DMS153 treated with DMSO at 0.1 percent for 48 hours (cell line): ENCODE results near the gene RBMS1.

Source experiments
- DNase-seq: peaks from one replicate; lab custom pipeline; 2025; ENCODE audit not compliant: unreplicated experiment; lab: John Stamatoyannopoulos, UW

RBMS1 gene, protein sequence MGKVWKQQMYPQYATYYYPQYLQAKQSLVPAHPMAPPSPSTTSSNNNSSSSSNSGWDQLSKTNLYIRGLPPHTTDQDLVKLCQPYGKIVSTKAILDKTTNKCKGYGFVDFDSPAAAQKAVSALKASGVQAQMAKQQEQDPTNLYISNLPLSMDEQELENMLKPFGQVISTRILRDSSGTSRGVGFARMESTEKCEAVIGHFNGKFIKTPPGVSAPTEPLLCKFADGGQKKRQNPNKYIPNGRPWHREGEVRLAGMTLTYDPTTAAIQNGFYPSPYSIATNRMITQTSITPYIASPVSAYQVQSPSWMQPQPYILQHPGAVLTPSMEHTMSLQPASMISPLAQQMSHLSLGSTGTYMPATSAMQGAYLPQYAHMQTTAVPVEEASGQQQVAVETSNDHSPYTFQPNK

DNA sequence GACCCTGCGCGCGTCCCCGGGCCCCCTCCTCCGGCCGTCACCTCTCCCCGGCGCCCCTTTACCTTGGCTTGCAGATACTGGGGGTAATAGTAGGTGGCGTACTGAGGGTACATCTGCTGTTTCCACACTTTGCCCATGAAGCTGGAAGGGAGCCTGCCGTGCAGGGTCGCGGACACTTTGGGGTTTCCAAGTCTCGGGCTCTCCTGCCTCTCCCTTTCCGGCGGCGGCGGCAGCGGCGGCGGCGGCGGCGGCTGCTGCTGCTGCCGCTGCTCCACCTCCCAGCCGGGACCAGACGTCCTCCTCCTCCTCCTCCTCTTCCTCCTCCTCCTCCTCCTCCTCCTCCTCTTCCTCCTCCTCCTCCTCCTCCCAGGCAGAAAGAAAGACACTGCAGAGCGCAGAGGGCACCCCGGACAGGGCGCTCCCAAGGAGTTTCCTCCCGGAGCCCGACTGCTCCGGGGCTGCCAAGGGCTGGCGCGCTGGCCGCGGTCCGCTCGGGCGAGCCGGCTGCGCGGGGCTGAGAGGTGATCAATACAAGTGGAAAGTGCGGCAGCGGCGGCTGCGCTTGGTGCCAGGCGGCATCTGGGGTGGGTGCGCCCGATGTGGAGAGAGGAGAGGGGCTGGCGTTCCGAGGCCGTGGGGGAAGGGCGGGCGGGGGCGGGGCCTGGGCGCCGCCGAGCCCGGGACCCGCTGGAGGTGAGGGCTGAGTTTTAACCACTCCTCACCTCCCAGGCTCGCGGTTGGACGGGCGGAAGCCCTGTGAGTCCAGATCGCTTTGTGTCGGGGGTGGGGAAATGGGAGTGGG, at the start of gene RBMS1:
TSS of gene RBMS1 (minus strand) at position 581 of the 802 bp plus-strand sequence. CDS start at position 137, 444 bp downstream.
- DNase-seq = no peak

DNA sequence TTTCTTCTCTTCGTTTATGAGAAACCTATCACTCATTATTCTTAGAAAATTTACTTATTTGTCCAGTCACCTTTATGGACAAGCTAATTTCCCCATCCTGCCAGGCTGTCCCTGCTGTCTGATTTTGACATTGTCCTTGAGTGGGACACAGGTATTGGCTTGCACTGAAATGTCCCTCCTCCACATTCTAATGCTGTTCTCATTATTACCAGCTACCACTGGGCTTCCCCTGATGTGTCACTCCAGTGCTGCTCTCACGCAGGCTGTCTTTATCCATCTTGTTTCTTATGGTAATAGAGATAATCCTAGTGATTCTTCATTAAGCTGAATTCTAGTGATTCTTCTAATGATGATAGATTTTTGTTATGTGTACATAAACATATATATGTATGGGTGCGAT, 48.1 kb upstream of the RBMS1 start:
- no peak for DNase-seq

DNA sequence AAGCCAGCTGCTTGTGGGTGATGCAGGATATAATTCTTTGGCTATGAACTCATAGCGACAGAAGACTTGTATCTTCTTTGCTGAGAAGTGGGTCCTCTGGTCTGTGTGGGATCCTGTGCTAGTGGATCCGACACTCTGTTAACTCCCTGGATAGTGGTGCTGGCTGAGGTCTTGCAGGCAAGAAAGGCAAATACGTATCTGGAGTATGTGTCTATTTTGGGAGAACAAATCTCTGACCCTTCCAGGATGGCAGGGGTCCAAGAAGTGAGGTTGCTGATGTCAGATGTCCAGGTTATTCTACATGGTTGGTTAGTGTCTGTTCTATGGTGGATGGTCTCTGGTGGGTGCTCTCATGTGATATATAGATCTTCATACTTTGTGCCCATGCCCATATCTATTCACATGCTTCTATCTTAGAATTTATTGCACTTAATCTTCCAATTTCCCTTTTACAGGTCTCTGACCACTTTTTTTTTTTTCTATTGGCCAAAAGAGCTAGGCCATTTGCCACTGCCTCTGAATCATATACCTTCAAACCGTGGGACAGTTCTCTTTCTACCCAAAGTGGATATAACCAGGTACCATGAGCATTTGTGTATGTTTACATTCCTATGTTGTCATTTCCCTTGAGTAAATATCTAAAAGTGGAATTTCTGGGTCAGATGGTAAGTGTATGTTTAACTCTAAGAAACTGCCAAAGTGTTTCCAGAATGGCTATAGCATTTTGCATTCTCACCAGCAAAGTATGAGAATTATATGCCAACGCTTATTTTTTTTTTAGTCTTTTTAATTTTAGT, 45.1 kb upstream of the RBMS1 start:
- no peak for DNase-seq

DNA sequence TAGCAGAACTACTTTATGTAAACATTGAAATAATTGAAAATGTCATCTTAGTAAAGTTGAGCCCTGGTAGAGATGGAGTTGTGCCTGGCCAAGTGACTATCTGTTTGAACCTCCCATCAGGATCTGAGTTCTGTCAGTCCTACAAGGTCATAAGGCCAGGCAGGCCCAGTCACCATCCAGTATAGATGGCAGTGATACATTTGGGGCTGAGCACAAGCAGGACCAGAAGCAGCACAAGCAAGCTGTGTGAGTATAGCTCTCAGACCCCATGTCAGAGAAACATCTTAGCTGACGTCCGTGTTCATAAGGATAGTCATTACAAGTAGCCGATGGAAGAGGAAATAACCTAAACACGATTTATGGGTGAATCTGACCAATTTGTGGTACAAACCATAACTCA, 44.5 kb upstream of the RBMS1 start:
- DNase-seq = no peak

DNA sequence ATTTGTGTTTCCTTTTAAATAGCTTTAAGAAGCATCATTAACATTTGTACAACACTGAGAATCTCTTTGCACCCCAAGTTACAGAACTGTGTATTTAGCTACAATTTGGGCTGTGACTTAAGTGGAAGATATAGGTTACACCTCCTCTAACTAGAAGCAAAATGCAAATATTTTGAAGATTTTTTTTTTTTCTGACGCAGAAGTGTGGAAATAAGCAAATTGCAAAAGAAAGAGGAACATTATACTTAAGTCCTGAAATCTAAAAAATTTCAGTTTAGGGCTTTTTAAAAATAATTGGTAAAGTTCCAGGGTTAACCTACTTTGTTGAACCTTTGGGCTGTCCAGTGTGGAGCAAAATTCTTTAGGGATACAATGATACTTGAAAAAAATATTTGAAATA, 41.4 kb upstream of the RBMS1 start:
- no peak for DNase-seq

DNA sequence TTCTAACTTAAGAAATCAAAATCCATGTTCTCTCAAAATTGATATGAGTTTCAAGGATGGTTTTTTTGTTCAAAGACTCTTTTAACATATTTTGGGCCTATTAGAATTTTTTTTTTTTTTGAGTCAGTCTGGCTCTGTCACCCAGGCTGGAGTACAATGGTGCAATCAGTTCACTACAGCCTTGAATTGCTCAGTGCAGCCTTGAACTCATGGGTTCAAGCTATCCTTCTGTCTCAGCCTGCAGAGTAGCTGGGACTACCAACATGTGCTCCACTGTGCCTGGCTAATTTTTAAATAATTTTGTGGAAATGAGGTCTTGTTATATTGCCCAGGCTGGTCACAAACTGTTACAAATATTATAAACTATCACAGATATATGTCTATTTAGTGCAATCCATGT, 40.6 kb upstream of the RBMS1 start:
- no peak for DNase-seq

DNA sequence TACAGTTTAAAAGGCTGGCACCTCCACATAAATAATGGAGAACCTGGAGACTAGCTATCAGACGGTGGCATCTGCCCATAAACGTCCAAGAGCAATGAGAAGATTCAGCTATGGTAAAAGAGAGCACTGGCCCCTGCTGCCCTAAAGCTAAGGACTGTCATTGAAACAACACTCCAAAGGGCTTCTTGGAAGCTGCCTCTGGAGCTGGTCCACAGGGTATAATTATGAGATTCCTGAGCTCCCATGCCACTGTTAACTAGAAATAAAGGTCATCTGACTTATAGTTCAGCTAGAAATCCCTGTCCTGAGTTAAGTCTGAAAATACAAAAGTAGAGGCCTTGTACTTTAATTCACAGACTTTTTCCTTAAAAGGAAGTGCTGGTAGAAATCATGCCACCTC, 39.9 kb upstream of the RBMS1 start:
- no peak for DNase-seq

DNA sequence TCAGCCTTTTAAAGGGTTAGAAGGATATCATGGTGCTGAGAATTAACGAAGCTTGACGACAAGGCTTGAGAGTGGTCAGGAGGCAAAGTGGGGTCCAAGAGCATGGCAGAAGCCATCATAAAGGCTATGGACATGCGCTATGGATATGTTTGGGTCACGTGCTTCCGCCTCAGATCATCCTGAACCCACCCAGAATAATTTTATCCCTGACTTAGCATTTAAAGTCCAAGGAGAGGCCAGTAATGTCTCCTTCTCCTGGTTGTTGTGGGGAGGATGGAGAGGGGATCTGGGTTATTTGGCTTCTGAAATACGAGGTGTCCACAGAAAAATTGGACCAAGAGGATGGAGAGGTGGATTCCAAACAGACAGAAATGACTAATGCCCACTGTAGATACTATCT, 38.8 kb upstream of the RBMS1 start:
- no peak for DNase-seq

DNA sequence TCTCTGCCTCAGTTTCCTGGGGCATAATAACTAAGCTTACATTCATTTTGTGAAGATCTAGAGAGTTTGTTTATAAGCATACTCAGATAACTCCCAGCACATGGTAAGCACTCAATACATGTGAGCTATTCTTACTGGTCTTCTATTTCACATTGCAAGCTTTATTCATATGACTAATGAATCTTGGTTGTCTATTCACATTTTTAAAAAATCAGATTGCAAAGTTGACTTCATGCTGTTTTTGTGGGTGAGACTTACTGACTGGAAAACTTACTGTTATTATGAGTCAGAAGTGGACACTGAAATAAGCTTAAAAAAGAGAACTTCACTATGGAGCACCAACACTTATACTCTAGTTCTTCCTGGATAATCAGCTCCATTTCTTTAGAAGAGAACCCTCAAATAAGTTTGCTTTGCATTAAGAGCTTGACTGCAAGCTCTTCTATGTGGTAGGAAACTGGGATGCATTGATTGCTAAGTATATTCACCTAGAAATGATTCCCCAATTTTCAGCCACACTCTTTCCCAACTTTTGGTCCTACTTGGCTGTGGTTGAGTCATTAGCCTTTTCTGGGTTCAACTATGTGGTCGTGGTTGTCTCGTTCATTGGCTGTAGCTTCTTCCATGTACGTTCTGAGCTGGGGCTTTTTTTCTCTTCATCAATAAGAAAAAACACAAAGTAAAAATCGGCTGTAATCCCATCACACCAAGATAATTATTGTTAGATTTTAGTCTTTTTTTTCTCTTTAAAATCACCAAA, 29.5 kb upstream of the RBMS1 start:
- no peak for DNase-seq

DNA sequence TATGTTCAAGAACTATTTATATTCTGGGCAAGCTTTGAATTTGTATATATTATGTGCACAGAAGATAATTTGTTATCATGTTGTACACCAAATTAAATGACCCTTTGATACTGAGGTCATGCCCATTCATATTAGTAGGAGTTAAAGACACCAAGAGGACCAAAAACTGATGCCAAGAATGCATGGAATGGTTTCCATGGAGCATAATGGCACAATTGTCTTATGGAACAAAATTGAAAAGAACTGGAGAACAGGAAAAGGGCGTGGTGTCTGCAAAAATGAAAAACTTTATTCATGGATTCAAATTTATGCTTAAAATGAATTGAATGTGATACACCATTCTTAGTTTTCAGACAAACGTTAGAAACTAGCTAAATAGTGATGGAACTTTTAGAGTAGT, 24.1 kb upstream of the RBMS1 start:
- DNase-seq = no peak

DNA sequence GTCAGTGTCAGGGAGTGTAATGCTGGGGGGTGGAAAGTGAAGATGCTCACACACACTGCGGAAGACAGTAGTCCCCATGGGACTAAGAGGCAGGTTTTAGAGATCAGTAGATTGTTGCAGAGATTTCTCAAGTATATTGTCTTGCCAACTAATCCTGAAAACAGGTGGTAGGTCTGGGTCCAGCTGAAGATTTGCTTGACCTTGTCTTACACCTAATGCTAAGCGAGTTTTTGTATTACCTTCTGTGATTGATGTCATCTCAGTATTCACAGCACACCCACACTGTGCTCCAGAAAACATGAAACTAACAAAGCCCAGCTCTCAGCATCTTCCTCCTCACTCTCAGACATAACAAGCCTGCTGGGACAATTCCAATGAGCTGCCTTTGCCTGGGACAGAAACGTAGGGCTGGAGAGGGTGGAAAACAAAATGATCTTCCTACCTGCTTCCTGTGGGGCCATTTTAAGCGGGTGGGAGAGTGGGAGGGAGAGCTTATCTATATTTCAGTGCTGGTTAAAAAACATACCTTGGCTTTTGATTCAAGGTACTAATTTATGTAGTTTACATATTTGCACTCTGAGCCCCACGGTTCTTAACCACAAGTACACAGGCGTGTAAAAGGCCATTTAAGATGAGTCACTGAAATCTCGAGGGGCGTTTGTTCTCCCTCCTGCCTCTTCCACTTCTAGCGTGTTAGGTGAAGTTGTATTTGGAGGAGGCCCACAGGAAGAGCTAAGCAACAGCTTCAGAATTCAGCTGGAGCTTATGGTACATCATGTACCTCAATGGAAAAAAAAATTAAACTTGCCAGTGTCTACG, 23.1 kb upstream of the RBMS1 start:
- no peak for DNase-seq

DNA sequence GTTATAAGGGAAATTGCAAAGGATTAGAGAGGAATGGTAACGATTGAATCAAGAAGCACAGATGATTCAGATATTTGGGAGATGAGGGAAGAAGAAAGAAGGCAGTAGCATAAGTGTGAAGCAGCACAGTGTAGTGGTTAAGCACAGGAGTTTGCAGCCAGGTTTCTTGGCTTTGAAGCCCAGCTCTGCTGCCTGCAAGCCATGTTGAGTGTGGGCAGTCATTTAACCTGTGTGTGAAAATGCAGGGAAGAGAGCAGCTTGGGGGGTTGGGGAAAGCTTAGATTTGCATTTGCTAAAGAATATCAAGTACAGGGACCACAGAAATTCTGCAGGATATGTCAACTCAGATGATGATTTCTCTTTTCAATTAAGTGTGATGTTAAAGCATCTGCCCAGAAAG, 21.5 kb upstream of the RBMS1 start:
- no peak for DNase-seq

DNA sequence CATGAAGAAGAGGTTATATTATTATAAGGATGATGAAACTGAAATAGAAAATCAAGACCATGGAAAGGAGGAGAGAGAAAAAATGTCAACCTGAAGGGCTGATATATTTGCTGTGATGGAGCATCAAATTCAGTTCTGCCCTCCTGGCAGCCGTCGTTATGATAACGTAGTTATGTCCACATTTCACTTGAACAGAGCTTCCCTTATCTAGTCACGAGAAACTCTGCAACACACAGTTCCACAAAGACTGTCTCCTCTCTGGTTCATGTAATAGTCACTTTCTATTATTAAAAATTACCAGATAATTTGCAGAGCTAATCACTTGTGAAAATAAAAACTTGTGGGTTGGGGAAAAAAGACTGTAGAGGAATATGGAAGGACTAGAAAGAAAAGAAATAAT, 19.5 kb upstream of the RBMS1 start:
- DNase-seq = no peak

DNA sequence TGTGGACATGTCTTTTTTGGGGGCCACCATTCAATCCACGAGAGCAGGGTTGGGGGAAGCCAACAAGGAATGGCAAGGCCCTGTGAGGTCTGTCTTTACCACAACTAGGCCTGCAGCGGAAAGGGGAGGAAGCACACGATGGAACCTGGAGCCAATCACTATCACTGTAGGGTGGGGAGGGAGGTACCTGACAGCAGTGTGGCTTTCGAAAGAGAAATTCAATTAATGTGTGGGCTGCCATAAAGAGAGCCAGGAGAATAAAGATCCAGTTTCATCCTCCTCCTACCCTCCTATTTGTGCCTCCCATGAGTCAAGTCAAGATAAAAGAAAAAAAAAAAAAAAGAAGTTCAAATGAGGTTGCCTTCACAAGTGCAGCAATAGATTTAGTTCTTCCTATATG, 18.9 kb upstream of the RBMS1 start:
- no peak for DNase-seq

DNA sequence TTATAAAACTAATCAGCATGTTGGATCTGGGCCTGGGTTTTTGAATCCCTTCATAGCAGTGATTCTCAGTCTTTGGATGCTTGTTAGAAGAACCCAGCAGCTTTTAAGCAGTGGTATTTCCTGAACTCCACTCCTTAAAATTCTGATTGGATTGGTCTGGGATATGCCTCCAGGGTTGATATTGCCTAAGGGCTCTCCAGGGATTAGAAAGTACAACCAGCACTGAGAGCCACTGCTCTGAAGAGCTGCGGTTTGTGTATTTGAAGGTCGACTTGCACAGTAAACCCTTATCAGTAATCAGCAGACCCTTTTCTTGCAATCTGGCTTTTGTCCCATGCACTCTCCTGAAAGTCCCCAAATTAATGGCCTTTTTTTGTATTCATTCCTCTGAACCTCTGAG, 17.0 kb upstream of the RBMS1 start:
- no peak for DNase-seq

DNA sequence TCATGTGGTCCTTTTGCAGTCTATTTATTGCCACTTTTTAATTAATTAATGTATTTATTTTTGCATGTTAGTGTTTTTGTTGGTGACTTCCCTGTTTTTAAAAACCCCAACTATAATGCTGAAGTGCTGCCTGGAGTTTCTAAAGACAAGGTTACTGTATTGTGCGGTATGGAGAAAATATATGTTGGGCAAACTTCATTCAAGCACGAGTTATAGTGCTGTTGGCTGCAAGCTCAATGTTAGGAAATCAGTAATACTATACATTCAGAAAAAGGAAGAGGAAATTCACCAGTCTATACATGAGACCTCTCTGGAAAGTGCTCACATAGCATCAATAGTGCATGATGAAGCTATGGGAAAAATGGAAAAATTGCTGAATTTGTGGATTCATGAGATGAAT, 15.4 kb upstream of the RBMS1 start:
- DNase-seq = no peak

DNA sequence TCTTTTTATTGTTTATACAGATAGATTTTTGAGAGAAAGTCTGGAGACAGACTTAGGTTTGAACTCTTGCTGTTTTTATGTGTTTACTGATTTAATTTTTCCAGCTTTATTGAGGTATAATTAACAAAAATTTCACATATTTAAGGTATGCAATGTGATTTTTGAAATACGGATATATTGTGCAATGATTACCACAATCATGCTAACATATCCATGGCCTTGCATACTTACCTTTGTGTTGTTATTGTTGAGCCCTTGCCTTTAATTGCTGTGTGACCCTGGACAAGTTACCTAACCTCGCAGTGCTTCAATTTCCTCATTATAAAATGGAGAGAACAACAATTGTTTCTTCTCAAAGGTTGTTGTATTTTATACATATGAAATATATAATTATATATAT, 13.9 kb upstream of the RBMS1 start:
- DNase-seq = no peak

DNA sequence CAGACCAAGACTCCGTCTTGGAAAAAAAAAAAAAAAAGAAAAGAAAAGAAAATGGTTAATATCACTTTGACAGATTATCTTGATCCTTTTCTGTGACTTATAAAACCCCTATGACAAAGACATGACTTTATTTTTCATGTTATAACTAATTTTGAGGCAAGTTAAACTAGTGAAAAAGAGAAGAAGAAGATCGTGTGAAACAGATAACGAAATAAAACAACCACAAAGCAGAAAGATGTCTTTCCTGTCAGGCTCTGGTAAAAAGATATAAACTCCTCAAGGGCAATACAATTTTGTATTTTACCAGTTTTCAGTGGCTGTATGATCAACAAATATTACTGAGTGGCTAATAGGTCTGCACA, 13.4 kb upstream of the RBMS1 start:
- DNase-seq = no peak

DNA sequence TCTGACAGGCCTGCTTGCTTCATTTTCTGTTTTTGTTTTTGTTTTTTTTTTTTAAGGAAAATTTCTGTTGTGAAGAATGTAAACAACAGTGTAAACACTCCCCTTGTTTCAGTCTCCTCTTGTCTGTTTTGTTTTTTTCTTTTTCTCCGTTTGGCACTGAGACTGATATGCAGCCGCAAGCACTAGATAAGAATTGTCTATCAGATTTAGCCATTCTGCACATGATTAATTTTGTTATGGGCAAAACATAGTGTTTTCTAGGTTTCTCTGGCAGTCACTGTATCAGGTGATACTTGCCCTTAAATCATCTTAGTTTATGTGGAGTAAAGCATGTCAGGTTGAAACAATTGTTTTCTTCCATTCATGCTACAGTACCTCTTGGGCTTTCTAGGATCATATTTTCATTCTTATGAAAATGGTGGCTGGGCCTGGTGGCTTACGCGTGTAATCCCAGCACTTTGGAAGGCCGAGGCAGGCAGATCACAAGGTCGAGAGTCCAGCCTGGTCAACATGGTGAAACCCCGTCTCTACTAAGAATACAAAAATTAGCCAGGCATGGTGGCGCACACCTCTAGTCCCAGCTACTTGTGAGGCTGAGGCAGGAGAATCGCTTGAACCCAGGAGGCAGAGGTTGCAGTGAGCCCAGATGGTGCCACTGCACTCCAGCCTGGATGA, 12.9 kb upstream of the RBMS1 start:
- DNase-seq = no peak

DNA sequence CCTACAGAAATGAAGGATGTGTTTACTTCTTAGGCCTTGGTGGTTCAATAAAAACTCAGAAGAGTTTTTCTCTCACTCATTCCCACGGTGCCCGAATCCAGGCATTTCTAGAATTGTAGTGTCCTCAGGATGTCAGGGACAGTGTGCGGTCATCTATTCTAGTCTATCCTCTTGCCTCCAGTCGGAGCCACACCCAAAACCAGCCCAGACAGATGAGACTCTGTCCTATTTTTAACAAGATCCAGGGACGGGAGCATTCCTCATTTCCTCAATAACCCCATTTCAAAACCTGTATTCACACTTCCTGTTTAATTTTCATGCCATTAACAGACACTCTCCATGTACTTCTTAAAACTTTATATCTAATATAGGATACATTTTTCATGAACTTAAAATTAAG, 11.6 kb upstream of the RBMS1 start:
- DNase-seq = no peak
